Panc1 (cell line): Measurements from ENCODE around the gene SIK3. TPM values are rescaled to one million over a fixed set of nuclear protein-coding genes. Genes with fewer than 3 reads are reported as not detected.

Experiments
- ATAC-seq: fragments of 200-7000 bp; cut with Tn5 transposase; 2 replicates; pipeline ENCODE4 v1.9.1; 2020; ENCODE audit warnings: mild to moderate bottlenecking, moderate library complexity
- BruUV-seq: library from RNA; stranded (reverse); fragments of 400-500 nt; replicated peaks from 2 replicates; lab custom pipeline; 2021; lab: Mats Ljungman, UMichigan
- CTCF ChIA-PET: fragments of 300-600 bp; sonication (Branson Sonifier 250); formaldehyde crosslinking; loops from one replicate; lab custom pipeline; 2022; ENCODE audit warnings: antibody characterized with exemption; lab: Charles Lee
- POLR2A ChIA-PET: fragments of 300-600 bp; sonication (Branson Sonifier 250); formaldehyde crosslinking; loops from one replicate; lab custom pipeline; 2022; ENCODE audit warnings: antibody characterized with exemption; lab: Charles Lee
- DNase-seq: peaks from one replicate; pipeline ENCODE4 v3.0.0-alpha.2; 2010; ENCODE audit warnings: low read depth, low spot score
- H3K27ac ChIP-seq: 2 replicates; pipeline ENCODE4 v1.5.1; 2011; ENCODE audit warnings: mild to moderate bottlenecking, low read length, inconsistent platforms
- H3K27me3 ChIP-seq: fragments of 200-500 bp; sonication (Bioruptor generic); 2 replicates; pipeline ENCODE4 v1.6.0; 2014; ENCODE audit warnings: low read length, inconsistent platforms; ENCODE audit not compliant: control insufficient read depth, insufficient read depth
- H3K36me3 ChIP-seq: fragments of 200-500 bp; sonication (Bioruptor generic); 2 replicates; pipeline ENCODE4 v1.5.1; 2014; ENCODE audit warnings: inconsistent platforms, mild to moderate bottlenecking, low read length, moderate library complexity; ENCODE audit not compliant: control insufficient read depth, insufficient read depth
- H3K4me1 ChIP-seq: 2 replicates; pipeline ENCODE4 v1.5.1; 2011; ENCODE audit warnings: inconsistent platforms, mild to moderate bottlenecking, low read length, moderate library complexity; ENCODE audit not compliant: control insufficient read depth, insufficient read depth
- H3K4me3 ChIP-seq, 2 experiments: 2 replicates each; pipeline ENCODE4 v1.5.1; 2011 to 2012; ENCODE audit warnings: low read depth in 2 of 2, low read length in 2 of 2, mild to moderate bottlenecking in 2 of 2, inconsistent platforms in 1 of 2, moderate library complexity in 1 of 2
- H3K9me3 ChIP-seq: fragments of 200-500 bp; sonication (Bioruptor generic); 2 replicates; pipeline ENCODE4 v1.5.1; 2014; ENCODE audit warnings: low read depth, mild to moderate bottlenecking, inconsistent platforms, low read length, moderate library complexity; ENCODE audit not compliant: control insufficient read depth, insufficient read depth
- POLR2AphosphoS5 ChIP-seq: IDR thresholded peaks from 2 replicates; pipeline ENCODE4 v1.6.1; 2012; ENCODE audit warnings: mild to moderate bottlenecking, low read depth, low read length, moderate library complexity
- SIN3A ChIP-seq: IDR thresholded peaks from 2 replicates; pipeline ENCODE4 v1.6.1; 2012; ENCODE audit warnings: low read depth, mild to moderate bottlenecking, low read length, moderate library complexity, borderline replicate concordance; ENCODE audit not compliant: insufficient read depth
- TCF7L2 ChIP-seq: IDR thresholded peaks from 2 replicates; pipeline ENCODE4 v1.6.1; 2011; ENCODE audit warnings: mild to moderate bottlenecking, low read depth, low read length, inconsistent platforms
- in situ Hi-C: cut with HindIII; loops from 2 replicates; pipeline ENCODE4 v1.10.0; 2016; ENCODE audit warnings: low sequenced_read_pairs, low pct_unique_long_range_greater_than_20kb
- intact Hi-C: fragments of 100-400 bp; cut with micrococcal nuclease; formaldehyde crosslinking; loops from one replicate; pipeline ENCODE4 v1.10.0; 2022; ENCODE audit not compliant: unreplicated experiment
- total RNA-seq: library from RNA; stranded (reverse); gene quantifications from one replicate; pipeline ENCODE4 v1.2.1, GENCODE V29; 2021; ENCODE audit not compliant: unreplicated experiment
- TF ChIP-seq, protein P1 (sequence below): fragments of 450-650 bp; IDR thresholded peaks from 2 replicates; pipeline ENCODE4 v1.5.1; 2017; ENCODE audit warnings: mild to moderate bottlenecking
- TF ChIP-seq, protein P2 (sequence below), 2 experiments: IDR thresholded peaks; 2 replicates each; pipeline ENCODE4 v1.6.1; 2011 to 2012; ENCODE audit warnings: low read depth in 2 of 2, control low read depth in 1 of 2, low read length in 1 of 2, mild to moderate bottlenecking in 1 of 2, moderate library complexity in 1 of 2; ENCODE audit not compliant: insufficient read depth in 1 of 2

Gene SIK3
- total RNA-seq, 1 experiment from 2014 or later: 39.7 TPM

DNA sequence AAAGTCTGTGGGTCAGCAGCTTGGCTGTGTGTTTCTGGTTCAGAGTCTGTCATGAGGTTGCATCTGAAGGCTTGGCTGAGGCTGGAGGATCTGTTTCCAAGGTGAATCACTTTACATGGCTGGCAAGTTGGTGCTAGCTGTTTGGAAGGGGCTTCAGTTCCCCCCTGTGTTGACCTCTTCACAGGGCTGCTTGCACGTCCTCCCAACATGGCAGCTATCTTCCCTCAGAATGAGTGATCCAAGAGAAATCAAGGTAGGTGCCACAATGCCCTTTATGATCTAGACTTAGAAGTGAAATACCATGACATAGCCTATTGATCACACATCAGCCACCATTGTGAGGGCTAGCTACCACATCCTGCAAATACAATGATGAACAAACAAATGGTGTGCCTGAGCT is 285.1 kb downstream of the SIK3 start:
- Histone ChIP-seq H3K4me1 (no peaks in the 10 kb centered on the region), H3K9me3 (no peaks in the 10 kb centered on the region), H3K27ac (no peak overlapping the region), H3K36me3 (no peaks in the 10 kb centered on the region), H3K27me3 (no peaks in the 10 kb centered on the region), H3K4me3 (no peak overlapping the region)
- CTCF ChIA-PET: no interaction called here
- no peak for TF ChIP-seq POLR2AphosphoS5
- TF ChIP-seq, protein P1, sequence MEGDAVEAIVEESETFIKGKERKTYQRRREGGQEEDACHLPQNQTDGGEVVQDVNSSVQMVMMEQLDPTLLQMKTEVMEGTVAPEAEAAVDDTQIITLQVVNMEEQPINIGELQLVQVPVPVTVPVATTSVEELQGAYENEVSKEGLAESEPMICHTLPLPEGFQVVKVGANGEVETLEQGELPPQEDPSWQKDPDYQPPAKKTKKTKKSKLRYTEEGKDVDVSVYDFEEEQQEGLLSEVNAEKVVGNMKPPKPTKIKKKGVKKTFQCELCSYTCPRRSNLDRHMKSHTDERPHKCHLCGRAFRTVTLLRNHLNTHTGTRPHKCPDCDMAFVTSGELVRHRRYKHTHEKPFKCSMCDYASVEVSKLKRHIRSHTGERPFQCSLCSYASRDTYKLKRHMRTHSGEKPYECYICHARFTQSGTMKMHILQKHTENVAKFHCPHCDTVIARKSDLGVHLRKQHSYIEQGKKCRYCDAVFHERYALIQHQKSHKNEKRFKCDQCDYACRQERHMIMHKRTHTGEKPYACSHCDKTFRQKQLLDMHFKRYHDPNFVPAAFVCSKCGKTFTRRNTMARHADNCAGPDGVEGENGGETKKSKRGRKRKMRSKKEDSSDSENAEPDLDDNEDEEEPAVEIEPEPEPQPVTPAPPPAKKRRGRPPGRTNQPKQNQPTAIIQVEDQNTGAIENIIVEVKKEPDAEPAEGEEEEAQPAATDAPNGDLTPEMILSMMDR: no peak
- no peak for TF ChIP-seq TCF7L2
- TF ChIP-seq, protein P2, sequence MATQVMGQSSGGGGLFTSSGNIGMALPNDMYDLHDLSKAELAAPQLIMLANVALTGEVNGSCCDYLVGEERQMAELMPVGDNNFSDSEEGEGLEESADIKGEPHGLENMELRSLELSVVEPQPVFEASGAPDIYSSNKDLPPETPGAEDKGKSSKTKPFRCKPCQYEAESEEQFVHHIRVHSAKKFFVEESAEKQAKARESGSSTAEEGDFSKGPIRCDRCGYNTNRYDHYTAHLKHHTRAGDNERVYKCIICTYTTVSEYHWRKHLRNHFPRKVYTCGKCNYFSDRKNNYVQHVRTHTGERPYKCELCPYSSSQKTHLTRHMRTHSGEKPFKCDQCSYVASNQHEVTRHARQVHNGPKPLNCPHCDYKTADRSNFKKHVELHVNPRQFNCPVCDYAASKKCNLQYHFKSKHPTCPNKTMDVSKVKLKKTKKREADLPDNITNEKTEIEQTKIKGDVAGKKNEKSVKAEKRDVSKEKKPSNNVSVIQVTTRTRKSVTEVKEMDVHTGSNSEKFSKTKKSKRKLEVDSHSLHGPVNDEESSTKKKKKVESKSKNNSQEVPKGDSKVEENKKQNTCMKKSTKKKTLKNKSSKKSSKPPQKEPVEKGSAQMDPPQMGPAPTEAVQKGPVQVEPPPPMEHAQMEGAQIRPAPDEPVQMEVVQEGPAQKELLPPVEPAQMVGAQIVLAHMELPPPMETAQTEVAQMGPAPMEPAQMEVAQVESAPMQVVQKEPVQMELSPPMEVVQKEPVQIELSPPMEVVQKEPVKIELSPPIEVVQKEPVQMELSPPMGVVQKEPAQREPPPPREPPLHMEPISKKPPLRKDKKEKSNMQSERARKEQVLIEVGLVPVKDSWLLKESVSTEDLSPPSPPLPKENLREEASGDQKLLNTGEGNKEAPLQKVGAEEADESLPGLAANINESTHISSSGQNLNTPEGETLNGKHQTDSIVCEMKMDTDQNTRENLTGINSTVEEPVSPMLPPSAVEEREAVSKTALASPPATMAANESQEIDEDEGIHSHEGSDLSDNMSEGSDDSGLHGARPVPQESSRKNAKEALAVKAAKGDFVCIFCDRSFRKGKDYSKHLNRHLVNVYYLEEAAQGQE (IDR thresholded peaks at IDR 0.05; ENCODE audit: insufficient read depth in 1 of 2, low read depth in 2 of 2, low read length in 1 of 2): no peak
- TF ChIP-seq SIN3A: no peak
- POLR2A ChIA-PET: interaction anchor here (0.5 kb wide), 1 partner anchor 38 kb away, joined by 8 read pairs; no protein-coding TSS in a partner anchor
- in situ Hi-C loops: no loop called here
- ATAC-seq (no peak), DNase-seq (no peak)
- intact Hi-C loops: no loop called here
- BruUV-seq: no TSS peak

- Histone ChIP-seq H3K4me1 (no peaks in the 10 kb centered on the region), H3K27me3 (no peaks in the 10 kb centered on the region), H3K4me3 (no peak overlapping the region), H3K9me3 (no peaks in the 10 kb centered on the region), H3K27ac (no peak overlapping the region), H3K36me3 (no peaks in the 10 kb centered on the region)
- POLR2A ChIA-PET: no interaction called here
- in situ Hi-C loops: no loop called here
- intact Hi-C loops: no loop called here
- TF ChIP-seq, protein P2 (IDR thresholded peaks at IDR 0.05; ENCODE audit: insufficient read depth in 1 of 2, low read depth in 2 of 2, low read length in 1 of 2): no peak
- TF ChIP-seq TCF7L2 (no peak), POLR2AphosphoS5 (no peak), SIN3A (no peak)
- TF ChIP-seq, protein P1: no peak
- ATAC-seq (no peak), DNase-seq (no peak)
- CTCF ChIA-PET: no interaction called here
- BruUV-seq: no TSS peak
These were observed 286.1 kb downstream of the SIK3 start for GRCh38 chr11:116812109-116812508.
